Stimulated activated naive CD8-positive, alpha-beta T cell treated with anti-CD3 and anti-CD28 coated beads, Interleukin-15, Interleukin-2, amounts not matched to agents 100 ng/mL and 50 ng/mL, for 24 hours (primary cell): Measurements from ENCODE around the gene TMEM107.
"Not testable (repeated sequence)": the region's sequence is repeated elsewhere in the genome, so short reads cannot be mapped to it uniquely, and the experiment has no call there.

Source experiments
- H3K27ac Mint-ChIP-seq: one replicate; pipeline ENCODE4 v1.8.0; 2021; ENCODE audit warnings: mild to moderate bottlenecking, mixed read lengths
- H3K27me3 Mint-ChIP-seq: one replicate; pipeline ENCODE4 v1.8.0; 2021; ENCODE audit warnings: mixed read lengths
- H3K36me3 Mint-ChIP-seq: one replicate; pipeline ENCODE4 v1.8.0; 2021; ENCODE audit warnings: low read depth, mixed read lengths
- H3K4me1 Mint-ChIP-seq: one replicate; pipeline ENCODE4 v1.8.0; 2021; ENCODE audit warnings: low read depth, mixed read lengths
- H3K4me3 Mint-ChIP-seq: one replicate; pipeline ENCODE4 v1.8.0; 2021; ENCODE audit warnings: mild to moderate bottlenecking, mixed read lengths
- H3K9me3 Mint-ChIP-seq: one replicate; pipeline ENCODE4 v1.8.0; 2021; ENCODE audit warnings: mixed read lengths

The TMEM107 gene

GRCh38 chr17:8175795-8176196 is 384 bp downstream of the TMEM107 start:
- no peaks in the 10 kb centered on the region for H3K36me3 Mint-ChIP-seq
- no peaks in the 10 kb centered on the region for H3K9me3 Mint-ChIP-seq
- peak overlapping the region; percentile 95 for H3K27ac Mint-ChIP-seq
- peak overlapping the region; percentile 95 for H3K4me3 Mint-ChIP-seq
- no peaks in the 10 kb centered on the region for H3K27me3 Mint-ChIP-seq
- peaks cover 45% of the 10 kb centered on the region for H3K4me1 Mint-ChIP-seq

GRCh38 chr17:8173871-8174322 is 2.3 kb downstream of the TMEM107 start:
- H3K36me3 Mint-ChIP-seq: no peaks in the 10 kb centered on the region
- peak overlapping the region; percentile 100 for H3K27ac Mint-ChIP-seq
- H3K27me3 Mint-ChIP-seq: no peaks in the 10 kb centered on the region
- peak overlapping the region; percentile 83 for H3K4me3 Mint-ChIP-seq
- no peaks in the 10 kb centered on the region for H3K9me3 Mint-ChIP-seq
- peaks cover 45% of the 10 kb centered on the region for H3K4me1 Mint-ChIP-seq

GRCh38 chr17:8173056-8173870 is 2.9 kb downstream of the TMEM107 start:
- no peaks in the 10 kb centered on the region for H3K36me3 Mint-ChIP-seq
- H3K4me1 Mint-ChIP-seq: peaks cover 45% of the 10 kb centered on the region
- peak overlapping the region; percentile 83 for H3K4me3 Mint-ChIP-seq
- peak overlapping the region; percentile 100 for H3K27ac Mint-ChIP-seq
- no peaks in the 10 kb centered on the region for H3K27me3 Mint-ChIP-seq
- H3K9me3 Mint-ChIP-seq: no peaks in the 10 kb centered on the region

GRCh38 chr17:8170186-8170585 is 6.0 kb downstream of the TMEM107 start:
- H3K36me3 Mint-ChIP-seq, H3K27me3 Mint-ChIP-seq, H3K9me3 Mint-ChIP-seq, H3K4me3 Mint-ChIP-seq, H3K27ac Mint-ChIP-seq: not testable (repeated sequence)
- peaks cover 30% of the 10 kb centered on the region for H3K4me1 Mint-ChIP-seq

DNA sequence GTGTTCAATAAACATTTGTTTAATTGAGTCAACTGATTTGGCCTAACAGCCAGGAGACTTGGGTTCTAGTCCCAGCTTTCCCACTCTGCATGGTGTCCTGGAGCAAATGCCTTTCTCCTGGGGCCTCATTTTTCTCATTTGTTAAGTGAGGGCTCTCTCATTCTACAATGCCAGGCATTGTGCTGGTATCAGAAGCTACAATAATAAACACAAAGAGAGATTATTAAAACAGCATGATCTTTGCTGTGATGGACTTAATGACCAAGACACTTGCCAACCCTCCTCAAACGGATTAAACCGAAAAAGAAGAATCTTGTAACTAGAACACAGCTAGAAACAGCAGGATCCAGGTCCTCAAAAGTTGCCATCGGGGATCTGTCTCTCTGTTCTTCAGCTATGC is 8.7 kb downstream of the TMEM107 start:
- Mint-ChIP-seq H3K4me1 (peaks cover 28% of the 10 kb centered on the region), H3K27me3 (no peaks in the 10 kb centered on the region), H3K9me3 (no peaks in the 10 kb centered on the region), H3K27ac (no peak overlapping the region), H3K4me3 (no peak overlapping the region), H3K36me3 (no peaks in the 10 kb centered on the region)

GRCh38 chr17:8166731-8167130 is 9.4 kb downstream of the TMEM107 start:
- peaks cover under 1% of the 10 kb centered on the region for H3K36me3 Mint-ChIP-seq
- H3K27ac Mint-ChIP-seq: no peak overlapping the region
- peaks cover 26% of the 10 kb centered on the region for H3K4me1 Mint-ChIP-seq
- no peaks in the 10 kb centered on the region for H3K9me3 Mint-ChIP-seq
- H3K27me3 Mint-ChIP-seq: no peaks in the 10 kb centered on the region
- H3K4me3 Mint-ChIP-seq: no peak overlapping the region

- Mint-ChIP-seq H3K36me3 (peaks cover 20% of the 10 kb centered on the region), H3K27me3 (no peaks in the 10 kb centered on the region), H3K27ac (peak overlapping the region; percentile 97), H3K9me3 (no peaks in the 10 kb centered on the region), H3K4me1 (peaks cover 46% of the 10 kb centered on the region), H3K4me3 (peak overlapping the region; percentile 81)
These were observed 11.4 kb downstream of the TMEM107 start for GRCh38 chr17:8164815-8165131.

- peaks cover 52% of the 10 kb centered on the region for H3K4me1 Mint-ChIP-seq
- H3K9me3 Mint-ChIP-seq: no peaks in the 10 kb centered on the region
- H3K4me3 Mint-ChIP-seq: peak overlapping the region; percentile 81
- no peaks in the 10 kb centered on the region for H3K27me3 Mint-ChIP-seq
- peaks cover 25% of the 10 kb centered on the region for H3K36me3 Mint-ChIP-seq
- peak overlapping the region; percentile 97 for H3K27ac Mint-ChIP-seq
These were observed 12.0 kb downstream of the TMEM107 start for GRCh38 chr17:8163978-8164814.

DNA sequence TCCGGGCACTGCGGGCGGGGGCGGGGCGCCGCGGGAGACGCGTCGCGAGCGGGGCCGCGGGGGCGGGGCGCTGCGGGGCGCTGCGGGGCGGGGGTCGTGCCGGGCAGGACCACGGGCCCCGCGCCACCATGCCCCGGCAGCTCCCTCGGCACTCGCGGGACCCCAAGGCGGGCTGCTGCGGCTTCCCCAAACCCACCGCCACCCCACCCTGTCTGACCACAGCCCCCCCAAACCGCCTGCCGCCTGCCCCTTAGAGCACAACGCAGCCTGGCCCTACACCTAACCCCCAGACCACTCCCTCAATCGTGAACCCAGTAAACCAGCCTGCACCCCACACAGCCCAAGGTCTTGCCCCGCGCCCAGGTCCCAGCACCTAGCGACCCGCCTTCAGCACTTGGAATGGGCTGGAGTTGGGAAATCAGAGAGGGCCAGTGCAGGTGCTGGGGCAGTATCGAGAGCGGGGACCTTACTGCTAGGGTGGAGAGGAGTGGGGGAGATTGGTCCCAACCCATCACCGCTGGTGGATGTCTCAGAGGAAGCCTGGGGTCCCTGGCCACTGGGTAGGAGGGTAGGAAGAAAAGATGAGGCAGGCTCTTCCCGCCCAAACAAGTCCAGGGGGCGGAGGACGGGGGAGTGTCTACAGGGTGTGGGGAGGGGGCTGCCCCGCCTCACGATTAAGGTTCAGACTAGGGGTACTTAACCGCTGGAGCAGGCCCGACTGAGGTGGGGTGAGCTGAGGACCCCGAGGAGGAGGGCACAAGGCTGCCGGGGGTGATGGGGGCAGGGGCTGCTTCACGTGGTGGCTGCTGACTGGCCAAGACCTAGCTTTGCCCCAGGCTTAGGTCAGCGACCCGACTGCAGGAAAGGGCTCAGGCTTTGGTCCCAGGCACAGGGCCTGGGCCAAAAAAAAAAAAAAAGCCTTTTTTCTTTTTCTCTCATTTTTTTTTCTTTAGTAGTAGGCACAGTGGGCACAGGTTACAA is 12.9 kb downstream of the TMEM107 start:
- Mint-ChIP-seq H3K27me3 (no peaks in the 10 kb centered on the region), H3K4me1 (peaks cover 61% of the 10 kb centered on the region), H3K9me3 (no peaks in the 10 kb centered on the region), H3K36me3 (peaks cover 30% of the 10 kb centered on the region), H3K4me3 (peak overlapping the region; percentile 81), H3K27ac (peak overlapping the region; percentile 97)

- Mint-ChIP-seq H3K27me3 (no peaks in the 10 kb centered on the region), H3K36me3 (peaks cover 30% of the 10 kb centered on the region), H3K4me3 (peak within 1 kb of the TSS; percentile 89), H3K27ac (peak within 1 kb of the TSS; percentile 97), H3K4me1 (peaks cover 61% of the 10 kb centered on the region), H3K9me3 (no peaks in the 10 kb centered on the region)
These were observed 13.8 kb downstream of the TMEM107 start, which contains the start of gene VAMP2 for GRCh38 chr17:8162233-8162996. Gene VAMP2, minus strand, starts transcription at chr17:8162948. Its CDS starts 69 bp downstream, at chr17:8162879.

DNA sequence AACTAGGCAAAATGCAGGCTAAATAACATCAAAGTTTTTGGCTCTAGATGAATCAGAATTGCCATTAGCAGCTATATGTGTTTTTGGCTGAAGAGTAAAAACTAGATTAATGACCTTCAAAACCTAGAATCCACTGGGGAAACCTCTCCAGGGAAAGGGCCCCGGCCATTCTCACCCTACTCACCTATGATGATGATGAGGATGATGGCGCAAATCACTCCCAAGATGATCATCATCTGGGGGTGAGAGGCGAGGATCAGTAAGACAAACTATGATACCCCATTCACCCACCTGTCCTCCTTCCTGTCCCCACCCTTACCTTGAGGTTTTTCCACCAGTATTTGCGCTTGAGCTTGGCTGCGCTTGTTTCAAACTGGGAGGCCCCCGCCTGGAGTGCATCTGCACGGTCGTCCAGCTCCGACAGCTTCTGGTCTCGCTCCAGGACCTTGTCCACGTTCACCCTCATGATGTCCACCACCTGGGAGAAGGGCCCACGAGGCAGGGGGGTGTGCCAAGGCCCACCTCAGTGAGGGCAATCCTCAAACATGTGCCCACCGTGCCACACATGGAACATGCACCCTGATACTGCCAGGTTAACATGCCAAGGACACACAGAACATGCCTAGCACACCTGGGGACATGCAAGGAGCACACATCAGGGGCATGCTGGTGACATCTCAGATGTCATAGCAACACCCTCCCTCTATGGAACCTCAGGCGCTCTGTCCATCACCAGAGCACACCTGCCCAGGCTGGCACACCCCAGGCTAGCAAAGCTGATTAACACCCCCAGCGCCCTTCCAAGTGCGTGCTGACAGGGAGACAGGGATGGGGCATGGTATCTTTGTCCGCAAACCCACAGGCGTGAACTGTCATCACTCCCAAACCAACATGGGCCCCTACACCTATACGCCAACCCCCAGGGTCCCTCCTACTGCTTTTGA is 14.6 kb downstream of the TMEM107 start:
- H3K27me3 Mint-ChIP-seq: no peaks in the 10 kb centered on the region
- H3K4me3 Mint-ChIP-seq: peak overlapping the region; percentile 89
- H3K27ac Mint-ChIP-seq: peak overlapping the region; percentile 96
- peaks cover 30% of the 10 kb centered on the region for H3K36me3 Mint-ChIP-seq
- H3K4me1 Mint-ChIP-seq: peaks cover 61% of the 10 kb centered on the region
- H3K9me3 Mint-ChIP-seq: no peaks in the 10 kb centered on the region

DNA sequence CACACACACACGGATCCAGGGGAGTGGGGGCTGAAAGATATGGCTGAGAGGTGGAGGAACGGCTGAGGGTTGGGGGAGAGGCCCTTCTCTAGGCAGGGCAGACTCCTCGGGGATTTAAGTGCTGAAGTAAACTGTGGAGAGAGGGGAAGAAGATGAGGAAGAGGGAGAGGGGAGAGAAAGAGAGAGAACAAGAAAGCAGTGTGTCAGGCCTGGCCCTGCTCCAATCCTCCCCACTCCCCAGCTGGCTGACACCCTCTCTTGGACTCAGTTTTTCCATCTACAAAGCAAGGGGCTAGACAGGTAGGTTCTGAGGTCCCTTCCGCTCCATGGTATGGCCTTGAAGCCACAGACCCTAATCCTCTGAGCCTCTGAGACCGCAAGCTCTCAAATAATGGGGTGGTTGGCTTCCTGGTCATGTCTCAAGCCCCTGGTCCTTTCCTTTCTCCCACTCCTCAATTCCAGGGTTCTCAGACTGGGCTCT is 15.4 kb downstream of the TMEM107 start:
- Mint-ChIP-seq H3K27ac (peak overlapping the region; percentile 96), H3K9me3 (no peaks in the 10 kb centered on the region), H3K4me1 (peaks cover 61% of the 10 kb centered on the region), H3K4me3 (peak overlapping the region; percentile 89), H3K27me3 (no peaks in the 10 kb centered on the region), H3K36me3 (peaks cover 30% of the 10 kb centered on the region)

DNA sequence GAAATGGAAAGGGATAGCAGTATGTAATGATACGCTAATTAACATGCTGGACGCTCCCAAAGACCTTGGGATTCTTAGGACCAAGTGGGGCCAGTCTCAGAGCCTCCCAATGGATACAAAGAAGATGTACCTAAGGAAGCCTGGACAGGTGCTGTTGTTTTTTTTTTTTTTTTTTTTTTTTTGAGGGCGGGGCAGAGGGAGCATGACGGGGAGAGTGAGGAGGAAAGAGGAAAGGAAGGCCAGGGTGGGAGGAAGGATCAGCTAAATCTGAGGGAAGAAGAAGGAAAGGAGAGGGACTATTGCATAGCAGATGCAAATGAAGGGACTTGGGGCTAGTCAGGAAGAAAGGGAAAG is 16.0 kb downstream of the TMEM107 start:
- H3K27ac Mint-ChIP-seq: peak overlapping the region; percentile 96
- H3K27me3 Mint-ChIP-seq: no peaks in the 10 kb centered on the region
- H3K9me3 Mint-ChIP-seq: no peaks in the 10 kb centered on the region
- peaks cover 30% of the 10 kb centered on the region for H3K36me3 Mint-ChIP-seq
- peak overlapping the region; percentile 74 for H3K4me3 Mint-ChIP-seq
- peaks cover 60% of the 10 kb centered on the region for H3K4me1 Mint-ChIP-seq
